HG02970 (cell line): ENCODE results near the gene ERP44.
A peak's percentile ranks its signal among the peaks of the same experiment; 100 is the strongest.
"Not testable (repeated sequence)": the region's sequence is repeated elsewhere in the genome, so short reads cannot be mapped to it uniquely, and the experiment has no call there.

Source experiments
- ATAC-seq: cut with Tn5 transposase; IDR thresholded peaks from one replicate; pipeline ENCODE4 v1.9.1; 2021; ENCODE audit warnings: mild to moderate bottlenecking, moderate library complexity, moderate number of reproducible peaks; ENCODE audit not compliant: unreplicated experiment, low FRiP score

Gene ERP44

DNA sequence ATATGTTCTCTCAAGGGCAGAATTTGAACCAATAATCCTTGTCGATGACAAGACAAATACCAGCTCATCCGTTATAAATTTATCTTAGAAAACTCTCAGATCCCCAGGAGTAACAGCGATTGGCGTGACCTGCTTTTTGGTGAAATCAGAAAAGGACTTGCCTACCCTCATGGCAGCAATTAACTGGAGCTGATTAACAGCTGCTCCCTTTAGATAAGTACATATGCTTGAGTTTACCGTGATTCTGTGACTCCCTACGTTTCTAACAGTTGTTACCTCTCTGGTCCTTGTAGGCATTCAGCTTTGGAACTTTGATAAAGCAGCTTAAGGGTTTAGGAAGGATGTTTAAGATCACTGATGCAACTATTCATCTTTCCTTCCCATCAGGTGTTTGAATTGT lies 2.8 kb upstream of the ERP44 start:
- ATAC-seq: no peak

DNA sequence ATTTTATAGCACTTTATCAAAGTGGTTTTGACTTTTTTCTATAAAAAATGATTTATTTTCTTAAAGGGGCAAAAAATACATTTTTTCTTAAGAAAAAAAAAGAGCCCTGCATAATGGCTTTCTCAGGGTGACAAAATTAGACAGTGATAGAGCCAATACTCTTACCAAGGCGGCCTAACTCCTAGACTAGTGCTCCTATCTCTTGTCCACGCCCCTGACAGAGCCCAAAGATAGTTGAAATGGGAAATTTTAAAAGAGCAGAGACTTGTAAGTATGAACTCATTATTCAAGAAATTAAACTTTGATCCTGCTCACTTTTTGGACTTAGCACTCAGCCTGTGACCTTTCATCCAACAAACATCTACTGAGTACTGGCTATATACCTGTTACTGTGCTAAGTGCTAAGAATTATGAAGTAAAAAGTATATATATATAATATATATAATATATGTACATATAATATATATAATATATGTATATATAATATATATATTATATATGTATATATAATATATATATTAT lies 1.4 kb upstream of the ERP44 start:
- ATAC-seq: no peak

DNA sequence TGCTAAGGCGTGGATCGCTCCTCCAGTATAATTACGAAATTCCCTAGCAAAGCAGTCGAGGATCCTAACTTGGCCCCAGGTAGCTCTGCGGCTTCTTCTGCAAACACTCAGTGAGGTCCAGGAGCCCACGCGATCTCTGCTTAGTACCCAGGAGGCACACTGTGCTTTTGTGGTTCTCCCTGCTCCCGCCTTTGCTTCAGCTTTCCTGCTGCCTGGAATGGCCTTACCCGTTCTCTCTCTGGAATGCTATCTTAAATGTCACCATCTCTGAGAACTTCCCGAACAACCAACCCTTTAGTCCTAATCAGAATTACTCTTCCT lies 882 bp upstream of the ERP44 start:
- ATAC-seq: no peak

GRCh38 chr9:100098046-100098886 lies 534 bp downstream of the ERP44 start:
- peak; percentile 7 for ATAC-seq

DNA sequence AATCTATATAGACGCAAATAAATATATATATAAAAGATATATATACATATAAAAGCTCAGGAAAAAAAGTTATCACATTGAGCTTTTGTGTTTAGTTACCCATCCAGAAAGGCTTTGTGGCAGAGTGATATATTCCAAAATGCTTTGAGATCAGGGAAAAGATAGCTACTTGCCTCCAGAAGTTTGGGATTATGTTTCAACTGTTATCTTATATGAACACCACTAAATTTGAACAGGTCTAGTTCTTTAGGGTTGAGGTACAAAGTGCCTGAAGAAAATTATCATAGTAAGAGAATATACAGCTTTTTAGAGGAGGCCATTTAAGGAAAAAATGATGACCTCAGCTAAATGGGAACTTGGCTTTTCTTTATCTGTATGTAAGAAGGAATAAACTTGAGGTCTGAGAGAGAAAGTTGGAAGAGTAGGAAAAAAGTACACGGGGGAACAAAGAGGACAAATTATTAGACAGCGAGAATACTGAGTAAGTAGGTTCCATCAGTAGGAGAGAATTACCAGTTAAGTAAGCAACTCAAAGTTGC lies 2.4 kb downstream of the ERP44 start:
- no peak for ATAC-seq

GRCh38 chr9:100094411-100094810 lies 4.4 kb downstream of the ERP44 start:
- not testable (repeated sequence) for ATAC-seq

DNA sequence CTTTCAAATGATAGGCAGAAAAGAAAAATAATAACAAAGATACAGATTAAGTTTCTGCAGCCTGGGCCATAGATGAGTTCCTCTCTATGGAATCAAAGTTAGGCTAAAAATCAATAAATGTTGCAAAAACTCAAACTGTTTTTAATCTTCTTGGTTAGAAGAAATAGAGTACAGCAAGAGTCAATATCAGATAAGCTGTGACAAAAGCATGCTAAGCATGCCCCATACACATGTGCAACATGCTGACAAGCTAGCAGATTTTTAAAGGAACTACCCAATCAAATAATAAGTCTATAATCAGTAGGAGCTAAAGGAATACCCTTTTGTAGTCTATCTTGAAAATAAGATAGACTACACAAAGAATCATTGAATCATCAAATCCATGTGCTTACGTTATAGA lies 6.7 kb downstream of the ERP44 start:
- no peak for ATAC-seq

GRCh38 chr9:100091650-100092049 lies 7.2 kb downstream of the ERP44 start:
- no peak for ATAC-seq

DNA sequence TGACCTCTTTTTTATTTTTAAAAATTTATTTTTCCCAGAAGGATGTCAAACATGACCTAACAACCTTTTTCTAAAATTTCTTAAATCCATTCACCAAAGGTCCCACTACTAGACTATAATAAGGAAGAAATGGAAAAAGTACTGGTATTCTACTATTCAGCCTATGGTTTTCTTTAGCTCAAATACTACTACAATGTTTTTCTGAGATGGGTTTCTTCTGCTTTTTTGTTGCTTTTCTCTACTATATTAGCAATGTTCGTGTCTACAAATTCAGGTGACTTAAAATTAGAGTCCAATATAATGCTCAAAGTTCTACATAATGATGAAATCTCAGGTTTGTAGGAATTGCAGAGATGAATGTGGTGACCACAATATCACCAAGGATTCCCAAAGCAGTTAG lies 7.9 kb downstream of the ERP44 start:
- no peak for ATAC-seq

DNA sequence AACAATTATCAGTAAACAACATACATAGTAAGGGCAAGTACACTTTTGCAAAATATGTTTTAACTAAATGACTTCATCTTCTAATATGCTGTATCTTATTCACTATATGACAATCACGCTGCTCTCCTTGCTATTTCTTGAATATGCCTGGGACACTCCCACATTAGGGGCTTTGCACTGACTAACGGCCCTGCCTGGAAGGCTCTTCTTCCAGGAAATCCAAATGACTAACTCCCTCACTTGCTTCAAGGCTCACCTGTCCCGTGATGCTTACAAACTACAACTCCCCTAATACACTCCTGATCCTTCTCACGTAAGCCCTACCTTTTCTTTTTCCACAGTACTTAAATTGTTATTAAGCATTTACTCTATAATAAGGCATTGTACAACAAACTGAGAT lies 10.6 kb downstream of the ERP44 start:
- no peak for ATAC-seq

- no peak for ATAC-seq
Observed at GRCh38 chr9:100087218-100087617, 11.6 kb downstream of the ERP44 start.

GRCh38 chr9:100086097-100086635 lies 12.6 kb downstream of the ERP44 start:
- ATAC-seq: no peak

DNA sequence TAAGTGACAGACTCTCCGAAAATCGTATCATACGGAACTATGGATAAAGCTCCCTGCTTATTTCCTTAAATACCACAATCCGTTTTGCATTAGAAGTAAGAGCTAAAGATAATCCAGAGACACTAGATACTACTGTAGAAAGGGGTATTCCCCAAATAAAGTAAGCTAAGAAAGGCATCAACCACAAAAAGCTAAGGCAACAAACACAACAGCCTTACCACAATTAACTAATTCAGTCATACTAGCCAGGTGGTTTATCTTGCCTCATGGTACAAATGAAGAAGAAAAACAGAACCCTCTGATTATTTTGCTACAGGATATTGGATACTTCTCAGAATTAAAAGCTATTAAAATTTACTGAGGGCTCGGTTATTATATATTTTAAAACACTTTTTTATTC lies 14.1 kb downstream of the ERP44 start:
- peak; percentile 64 for ATAC-seq

DNA sequence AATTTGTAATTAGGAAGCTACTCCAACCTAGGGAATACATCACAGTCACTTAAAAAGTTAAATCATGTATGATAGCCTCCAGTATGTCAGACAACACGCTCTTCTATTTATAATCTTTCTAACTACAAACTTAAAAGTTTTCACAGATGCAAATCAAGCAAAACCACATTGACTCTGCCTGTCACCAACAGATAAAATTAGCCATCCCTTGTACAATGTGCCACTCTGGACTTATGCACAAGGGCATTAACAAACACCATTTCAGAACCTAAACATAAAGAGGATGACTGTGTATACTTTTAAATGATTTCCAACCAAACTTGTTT lies 14.7 kb downstream of the ERP44 start:
- peak; percentile 38 for ATAC-seq

- peak; percentile 40 for ATAC-seq
Observed at GRCh38 chr9:100083448-100084127, 15.2 kb downstream of the ERP44 start.

GRCh38 chr9:100082782-100083181 lies 16.0 kb downstream of the ERP44 start:
- no peak for ATAC-seq

DNA sequence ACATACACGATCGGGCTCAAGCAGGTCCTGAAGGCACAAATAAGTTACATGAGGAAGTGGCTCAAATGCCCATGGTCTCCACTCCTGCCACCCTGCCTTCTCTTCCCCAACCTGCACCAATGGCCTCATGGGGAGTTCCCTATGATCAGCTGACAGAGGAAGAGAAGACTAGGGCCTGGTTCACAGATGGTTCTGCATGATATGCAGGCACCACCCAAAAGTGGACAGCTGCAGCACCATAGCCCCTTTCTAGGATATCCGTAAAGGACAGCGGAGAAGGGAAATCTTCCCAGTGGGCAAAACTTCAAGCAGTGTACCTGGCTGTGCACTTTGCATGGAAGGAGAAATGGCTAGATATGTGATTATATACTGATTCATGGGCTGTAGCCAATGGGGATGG lies 22.5 kb downstream of the ERP44 start:
- not testable (repeated sequence) for ATAC-seq

GRCh38 chr9:100074989-100075388 lies 23.8 kb downstream of the ERP44 start:
- ATAC-seq: no peak

GRCh38 chr9:100074093-100074492 lies 24.7 kb downstream of the ERP44 start:
- no peak for ATAC-seq

- ATAC-seq: no peak
Observed at GRCh38 chr9:100072805-100073204, 26.0 kb downstream of the ERP44 start.

GRCh38 chr9:100071271-100071670 lies 27.5 kb downstream of the ERP44 start:
- ATAC-seq: no peak
